Body of pancreas (tissue), 4 donors: ENCODE data around the gene MAB21L2.

Source experiments
- CTCF ChIP-seq, 7 experiments: fragments of 450-650 bp in 4 of 7; fragments of 200-600 bp in 3 of 7; sonication (generic) in 3 of 7; IDR thresholded peaks; one replicate each; pipeline ENCODE4 v1.5.1; 2016 to 2019; ENCODE audit warnings: antibody characterized with exemption in 7 of 7
- POLR2A ChIP-seq, 3 donors: fragments of 450-650 bp; IDR thresholded peaks; one replicate each; pipeline ENCODE4 v1.6.1; 2016; ENCODE audit warnings: antibody characterized with exemption in 3 of 3, mild to moderate bottlenecking in 2 of 3

GRCh38 chr4:150547154-150547838 lies 34.7 kb upstream of the MAB21L2 start:
- no peak for TF ChIP-seq CTCF (IDR thresholded peaks at IDR 0.05)
- TF ChIP-seq POLR2A (IDR thresholded peaks at IDR 0.05), result no peak
